Measurements from ENCODE around the gene TBX6. TPM values are rescaled to one million over a fixed set of nuclear protein-coding genes. Genes with fewer than 3 reads are reported as not detected.

TBX6 gene
- polyA plus RNA-seq, 3 donors, result 0.65 to 0.88 (median 0.79) TPM

- DNase-seq (ENCODE audit: low read depth in 3 of 3, low spot score in 2 of 3), result no peak
These were observed 3.4 kb downstream of the TBX6 start for GRCh38 chr16:30088237-30088831.

- no peak for DNase-seq (ENCODE audit: low read depth in 3 of 3, low spot score in 2 of 3)
These were observed 4.4 kb downstream of the TBX6 start for GRCh38 chr16:30087181-30087898.

- DNase-seq (ENCODE audit: low read depth in 3 of 3, low spot score in 2 of 3), result no peak
These were observed 5.2 kb downstream of the TBX6 start for GRCh38 chr16:30086291-30087140.

GRCh38 chr16:30085820-30086219 is 5.9 kb downstream of the TBX6 start:
- no peak for DNase-seq (ENCODE audit: low read depth in 3 of 3, low spot score in 2 of 3)

GRCh38 chr16:30085247-30085646 is 6.5 kb downstream of the TBX6 start:
- no peak for DNase-seq (ENCODE audit: low read depth in 3 of 3, low spot score in 2 of 3)

DNA sequence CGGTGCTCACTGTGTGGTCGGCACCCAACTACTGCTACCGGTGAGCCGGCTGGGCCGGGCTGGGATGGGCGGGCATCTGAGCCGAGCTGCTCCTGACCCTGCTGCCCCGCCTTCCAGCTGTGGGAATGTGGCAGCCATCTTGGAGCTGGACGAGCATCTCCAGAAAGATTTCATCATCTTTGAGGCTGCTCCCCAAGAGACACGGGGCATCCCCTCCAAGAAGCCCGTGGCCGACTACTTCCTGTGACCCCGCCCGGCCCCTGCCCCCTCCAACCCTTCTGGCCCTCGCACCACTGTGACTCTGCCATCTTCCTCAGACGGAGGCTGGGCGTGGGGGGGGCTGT is 6.9 kb downstream of the TBX6 start:
- no peak for DNase-seq (ENCODE audit: low read depth in 3 of 3, low spot score in 2 of 3)

DNA sequence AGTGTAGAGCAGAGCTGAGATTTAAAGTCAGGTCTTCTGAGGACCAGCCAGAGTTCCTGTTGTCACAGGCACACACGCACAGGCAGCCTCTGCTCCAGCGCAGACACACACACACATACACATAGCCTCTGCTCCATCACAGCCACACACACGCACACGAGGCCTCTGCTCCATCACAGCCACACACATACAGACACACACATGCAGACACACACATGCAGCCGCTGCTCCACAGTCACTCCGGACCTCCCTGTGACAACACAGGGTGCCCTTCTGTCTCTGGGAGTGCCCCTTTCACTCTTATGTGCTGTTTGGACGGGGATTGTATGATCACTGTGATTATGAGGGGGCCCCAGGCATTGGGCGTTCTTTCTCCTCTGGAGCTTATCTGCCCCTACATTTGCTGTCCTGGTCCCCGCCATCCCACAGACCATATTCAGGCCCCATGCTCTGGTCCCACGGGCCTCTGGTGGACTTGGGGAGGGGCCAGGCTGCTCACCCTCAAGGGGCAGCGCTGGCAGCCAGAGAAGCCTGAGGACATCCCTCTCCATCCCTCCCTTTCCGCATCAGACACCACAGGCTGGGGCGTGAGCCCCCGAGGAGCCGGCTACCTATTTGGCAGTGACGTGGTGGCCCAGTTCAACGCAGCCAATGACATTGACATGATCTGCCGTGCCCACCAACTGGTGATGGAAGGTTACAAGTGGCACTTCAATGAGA is 7.5 kb downstream of the TBX6 start:
- DNase-seq (ENCODE audit: low read depth in 3 of 3, low spot score in 2 of 3), result no peak

DNA sequence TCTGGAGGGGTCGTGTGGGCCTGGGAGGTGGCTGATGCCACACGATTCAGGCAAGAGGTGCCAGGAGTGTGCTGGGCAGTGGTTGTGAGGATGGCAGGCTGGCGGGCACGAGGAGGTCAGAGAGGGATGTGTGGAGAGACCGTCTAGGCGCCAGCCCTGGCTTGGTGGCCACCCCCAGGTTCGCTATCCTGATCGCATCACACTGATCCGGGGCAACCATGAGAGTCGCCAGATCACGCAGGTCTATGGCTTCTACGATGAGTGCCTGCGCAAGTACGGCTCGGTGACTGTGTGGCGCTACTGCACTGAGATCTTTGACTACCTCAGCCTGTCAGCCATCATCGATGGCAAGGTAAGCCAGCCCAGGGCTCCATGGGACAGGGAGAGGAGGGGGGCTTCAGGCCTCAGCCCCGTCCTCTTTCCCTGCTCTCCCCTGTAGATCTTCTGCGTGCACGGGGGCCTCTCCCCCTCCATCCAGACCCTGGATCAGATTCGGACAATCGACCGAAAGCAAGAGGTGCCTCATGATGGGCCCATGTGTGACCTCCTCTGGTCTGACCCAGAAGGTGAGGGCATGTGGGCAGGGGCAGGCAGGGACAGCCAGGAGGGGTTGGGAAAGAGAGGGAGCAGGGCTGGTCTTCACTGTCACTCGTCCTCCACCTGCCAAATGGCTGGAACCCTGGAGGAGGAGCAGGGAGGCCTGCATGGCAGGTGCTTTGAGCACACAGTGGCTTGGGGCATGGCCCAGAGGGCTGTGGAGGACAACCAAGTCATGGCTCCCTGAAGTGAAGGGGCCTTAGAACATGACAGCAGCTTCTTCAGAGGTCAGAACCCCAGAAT is 8.3 kb downstream of the TBX6 start:
- DNase-seq (ENCODE audit: low read depth in 3 of 3, low spot score in 2 of 3), result no peak

DNA sequence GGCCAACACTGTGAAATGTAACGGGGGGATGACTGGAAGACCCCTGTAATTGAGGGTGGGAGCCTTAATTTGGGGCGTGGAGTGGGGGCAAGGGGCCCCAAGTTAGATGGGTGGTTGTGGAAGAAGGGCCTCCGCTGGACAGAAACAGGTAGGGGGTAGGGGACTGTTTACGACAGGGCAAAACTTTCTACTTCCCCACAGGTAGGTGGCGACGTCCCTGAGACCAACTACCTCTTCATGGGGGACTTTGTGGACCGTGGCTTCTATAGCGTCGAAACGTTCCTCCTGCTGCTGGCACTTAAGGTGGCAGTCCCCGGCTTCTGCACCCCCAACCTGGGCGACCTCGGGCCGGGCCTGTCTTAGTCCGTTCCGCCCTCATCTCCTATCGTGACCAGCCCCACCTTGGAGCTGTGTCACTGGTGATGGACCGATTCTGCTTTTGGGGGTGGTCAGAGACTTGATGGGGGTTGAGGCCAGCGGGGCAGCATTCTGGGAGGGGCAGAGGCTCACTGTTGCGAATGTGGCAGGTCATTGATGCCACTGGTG is 9.1 kb downstream of the TBX6 start:
- no peak for DNase-seq (ENCODE audit: low read depth in 3 of 3, low spot score in 2 of 3)

GRCh38 chr16:30079480-30079879 is 12.2 kb downstream of the TBX6 start:
- no peak for DNase-seq (ENCODE audit: low read depth in 3 of 3, low spot score in 2 of 3)

DNA sequence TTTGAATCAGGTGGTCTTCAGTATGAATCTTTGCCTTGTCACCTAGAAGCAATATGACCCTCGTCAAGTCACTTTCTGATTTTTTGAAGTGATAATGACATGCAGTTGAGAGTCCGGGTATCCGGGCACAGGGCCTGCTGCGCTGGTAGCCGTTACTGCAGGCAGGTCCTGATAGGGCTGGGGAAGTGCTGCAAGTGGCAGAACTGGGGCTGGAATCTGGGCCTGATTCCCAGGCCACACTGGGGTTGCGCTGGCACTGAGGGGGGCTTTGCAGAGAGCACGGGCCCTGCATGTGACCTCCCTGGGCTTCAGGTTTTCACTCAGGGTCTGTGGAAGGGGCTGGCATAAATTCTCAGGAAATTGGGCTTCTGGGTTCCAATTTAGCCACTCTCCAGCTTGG is 13.0 kb downstream of the TBX6 start:
- no peak for DNase-seq (ENCODE audit: low read depth in 3 of 3, low spot score in 2 of 3)

DNA sequence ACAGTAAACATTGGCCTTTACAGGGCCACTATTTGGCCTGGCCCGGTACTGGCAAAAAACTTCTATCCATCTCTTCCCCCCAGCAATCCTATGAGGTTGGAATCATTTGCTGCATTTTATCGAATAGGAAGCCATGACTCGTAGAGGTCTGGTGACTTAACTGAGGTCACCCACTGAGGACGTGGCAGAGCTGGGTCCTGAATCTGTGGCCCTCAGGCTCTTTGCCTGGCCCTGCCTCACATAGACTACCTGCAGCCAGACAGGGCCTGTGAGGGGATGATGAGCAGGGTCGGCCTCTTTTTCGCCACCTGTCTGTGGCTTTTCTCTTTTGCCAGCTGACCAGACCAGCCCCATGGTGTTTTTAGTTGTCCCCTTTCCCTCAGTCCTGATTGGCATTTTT is 14.1 kb downstream of the TBX6 start:
- no peak for DNase-seq (ENCODE audit: low read depth in 3 of 3, low spot score in 2 of 3)

- no peak for DNase-seq (ENCODE audit: low read depth in 3 of 3, low spot score in 2 of 3)
These were observed 15.4 kb downstream of the TBX6 start for GRCh38 chr16:30076276-30076791.

- DNase-seq (ENCODE audit: low read depth in 3 of 3, low spot score in 2 of 3), result peak in 1 of 3 donors; percentile 80
These were observed 16.0 kb downstream of the TBX6 start, which contains the start of gene PPP4C for GRCh38 chr16:30075503-30076275. TSS of gene PPP4C (plus strand) at chr16:30075994. CDS start at chr16:30076378, 384 bp downstream.

- no peak for DNase-seq (ENCODE audit: low read depth in 3 of 3, low spot score in 2 of 3)
These were observed 21.2 kb downstream of the TBX6 start for GRCh38 chr16:30070490-30070889.

GRCh38 chr16:30069611-30070462 is 21.9 kb downstream of the TBX6 start:
- no peak for DNase-seq (ENCODE audit: low read depth in 3 of 3, low spot score in 2 of 3)

DNA sequence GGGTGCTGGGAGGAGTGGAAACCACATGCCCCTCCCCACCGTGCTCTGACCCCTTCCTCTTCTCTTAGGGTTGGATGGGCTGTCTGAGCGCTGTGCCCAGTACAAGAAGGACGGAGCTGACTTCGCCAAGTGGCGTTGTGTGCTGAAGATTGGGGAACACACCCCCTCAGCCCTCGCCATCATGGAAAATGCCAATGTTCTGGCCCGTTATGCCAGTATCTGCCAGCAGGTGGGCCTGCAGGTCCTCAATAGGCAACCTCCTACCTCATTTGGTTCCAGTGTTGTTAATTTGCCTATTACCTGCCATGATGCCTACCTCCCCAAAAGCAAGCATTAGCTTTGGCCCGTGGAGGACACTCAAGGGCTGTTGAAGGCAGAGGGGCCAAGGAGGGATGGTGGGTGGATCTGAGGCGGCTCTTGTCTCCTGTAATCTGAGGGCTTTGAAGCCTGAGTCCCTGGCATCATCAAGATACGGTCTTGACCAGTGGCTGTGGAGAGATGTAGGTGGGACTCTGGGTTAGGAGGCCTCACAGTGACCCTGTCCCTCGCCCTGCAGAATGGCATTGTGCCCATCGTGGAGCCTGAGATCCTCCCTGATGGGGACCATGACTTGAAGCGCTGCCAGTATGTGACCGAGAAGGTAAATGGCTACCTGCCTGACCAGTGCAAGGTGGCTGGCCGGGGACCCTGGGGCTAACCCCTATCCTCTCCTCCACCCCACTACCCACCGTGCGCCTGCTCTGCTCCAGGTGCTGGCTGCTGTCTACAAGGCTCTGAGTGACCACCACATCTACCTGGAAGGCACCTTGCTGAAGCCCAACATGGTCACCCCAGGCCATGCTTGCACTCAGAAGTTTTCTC is 22.7 kb downstream of the TBX6 start:
- no peak for DNase-seq (ENCODE audit: low read depth in 3 of 3, low spot score in 2 of 3)
